GM13977 (cell line): ENCODE data around the gene DNAJC15.
"Not testable (repeated sequence)": the region's sequence is repeated elsewhere in the genome, so short reads cannot be mapped to it uniquely, and the experiment has no call there.

Source experiments
- DNase-seq: peaks from one replicate; pipeline ENCODE4 v3.0.0; 2012; ENCODE audit warnings: low spot score
- CTCF ChIP-seq: IDR thresholded peaks from 2 replicates; pipeline ENCODE4 v1.5.1; 2012; ENCODE audit warnings: mild to moderate bottlenecking, control low read depth; ENCODE audit not compliant: insufficient read depth; ENCODE audit errors: extremely low read depth, missing control alignments
- in situ Hi-C: fragments of 300-500 bp; cut with MboI; formaldehyde crosslinking; loops from one replicate; pipeline ENCODE4 v1.12.0; 2022; ENCODE audit warnings: low sequenced_read_pairs, low pct_unique_long_range_greater_than_20kb, mixed read lengths, inconsistent platforms; ENCODE audit not compliant: unreplicated experiment

The DNAJC15 gene

GRCh38 chr13:43057653-43058317 lies 34.4 kb downstream of the DNAJC15 start:
- in situ Hi-C loops: no loop called here
- DNase-seq: no peak
- no peak for TF ChIP-seq CTCF

- no peak for DNase-seq
- TF ChIP-seq CTCF: no peak
- in situ Hi-C loops: no loop called here
Observed at GRCh38 chr13:43058318-43058674, 34.9 kb downstream of the DNAJC15 start.

- no peak for TF ChIP-seq CTCF
- no peak for DNase-seq
- in situ Hi-C loops: no loop called here
Observed at GRCh38 chr13:43058831-43059230, 35.4 kb downstream of the DNAJC15 start.

GRCh38 chr13:43059779-43060178 lies 36.4 kb downstream of the DNAJC15 start:
- DNase-seq, in situ Hi-C loops: not testable (repeated sequence)

- DNase-seq, in situ Hi-C loops: not testable (repeated sequence)
Observed at GRCh38 chr13:43060806-43061205, 37.4 kb downstream of the DNAJC15 start.

DNA sequence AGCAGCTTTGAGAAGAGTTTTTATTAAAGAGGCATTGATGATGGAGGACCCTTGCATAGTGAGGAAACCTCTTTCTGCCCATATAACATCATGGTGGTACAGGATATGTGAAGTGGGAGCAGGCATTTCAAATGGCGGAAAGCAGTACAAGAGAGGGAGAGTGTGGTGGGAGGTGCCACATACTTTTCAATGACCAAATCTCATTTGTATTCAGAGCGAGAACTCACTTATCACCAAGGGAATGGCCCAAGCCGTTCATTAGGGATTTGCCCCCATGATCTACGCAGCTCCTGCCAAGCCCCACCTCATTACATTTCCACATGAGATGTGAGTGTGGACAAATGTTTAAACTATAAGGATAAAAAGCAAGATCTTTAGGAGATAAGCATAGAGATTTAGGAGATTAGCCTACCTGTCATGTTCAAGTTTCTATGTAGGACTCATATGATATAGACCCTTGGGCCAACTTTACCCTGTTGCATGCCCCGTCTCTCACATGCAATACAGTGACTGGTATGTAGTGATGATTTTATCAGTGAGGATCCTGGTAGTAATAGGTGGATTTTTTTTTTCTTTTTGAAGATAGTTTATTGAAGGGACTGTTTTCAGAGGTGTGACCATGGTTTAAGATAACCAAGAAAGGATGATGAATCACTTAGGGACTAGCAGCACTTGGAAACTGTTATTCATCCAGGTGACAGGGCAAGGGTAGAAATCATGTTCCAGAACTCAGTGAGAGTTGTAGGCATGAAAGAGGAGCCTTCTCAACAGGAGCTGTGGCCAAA lies 38.3 kb downstream of the DNAJC15 start:
- no peak for TF ChIP-seq CTCF
- DNase-seq: no peak
- in situ Hi-C loops: no loop called here

DNA sequence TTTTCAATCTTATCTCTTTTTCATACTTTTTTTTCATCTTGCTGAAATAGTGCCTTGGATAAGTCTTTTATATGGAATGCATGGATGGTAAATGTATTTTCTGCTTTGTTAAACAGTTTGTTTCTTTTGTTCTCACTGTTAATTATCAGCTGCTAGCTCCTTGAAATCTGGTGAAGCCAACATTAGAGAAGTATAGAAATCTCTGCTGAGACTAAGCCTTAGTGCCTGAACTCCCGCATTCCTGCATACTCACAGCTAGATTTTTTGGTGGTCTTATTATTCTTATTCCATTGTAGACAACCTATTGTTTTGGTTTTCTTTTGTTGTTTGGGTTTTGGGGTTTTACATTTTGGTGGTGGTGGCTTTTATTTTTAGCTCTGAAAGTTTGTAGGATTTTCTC lies 48.4 kb downstream of the DNAJC15 start:
- in situ Hi-C loops: no loop called here
- no peak for DNase-seq
- TF ChIP-seq CTCF: no peak
